Measurements from ENCODE around the gene TRIM68. TPM values are rescaled to one million over a fixed set of nuclear protein-coding genes. Genes with fewer than 3 reads are reported as not detected.

The TRIM68 gene
- total and polyA plus RNA-seq, 8 donors: 4.5 to 32.0 (median 12.1) TPM; not detected in 1

DNA sequence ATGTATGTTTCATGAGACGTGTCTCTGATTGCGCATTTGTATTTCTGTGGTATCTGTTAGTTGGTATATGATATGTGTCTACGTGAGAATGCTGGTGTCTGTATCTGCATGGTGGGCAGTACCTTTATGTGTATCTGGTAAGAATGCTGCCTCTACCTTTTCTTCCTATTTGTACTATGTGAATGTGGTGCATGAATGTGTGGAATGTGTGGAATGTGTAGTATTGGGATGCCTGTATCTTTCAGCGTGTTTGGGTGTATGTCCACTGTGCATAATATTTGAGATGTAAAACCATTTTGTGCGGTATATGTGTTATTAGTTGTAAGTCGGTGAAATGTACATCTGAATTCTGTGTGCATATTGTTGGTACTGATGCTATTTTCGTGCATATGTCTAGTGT lies 33.5 kb upstream of the TRIM68 start:
- H3K9me3 ChIP-seq: no peaks in the 10 kb centered on the region
- H3K36me3 ChIP-seq: no peaks in the 10 kb centered on the region
- H3K4me1 ChIP-seq: peaks cover 0 to 27% (median 7%) of the 10 kb centered on the region in 4 donors
- H3K27ac ChIP-seq: no peak overlapping the region
- H3K27me3 ChIP-seq: peaks cover 0 to 15% (median 0%) of the 10 kb centered on the region in 3 donors
- intact Hi-C loops (cut with DNase I; ENCODE audit: low total_unique reads): no loop called here
- 85 to 94% (median 89%) methylated on average over 7 of the region's 7 CpGs for WGBS, 5 donors
- H3K4me3 ChIP-seq: no peak overlapping the region
- no peak for DNase-seq
- no peak for TF ChIP-seq POLR2A (IDR thresholded peaks at IDR 0.05)
- TF ChIP-seq EP300 (IDR thresholded peaks at IDR 0.05): no peak
- no peak for TF ChIP-seq CTCF (IDR thresholded peaks at IDR 0.05)
- TF ChIP-seq POLR2AphosphoS5 (IDR thresholded peaks at IDR 0.05): no peak

GRCh38 chr11:4639931-4640330 lies 31.9 kb upstream of the TRIM68 start:
- TF ChIP-seq POLR2A (IDR thresholded peaks at IDR 0.05) (no peak), EP300 (IDR thresholded peaks at IDR 0.05) (no peak), POLR2AphosphoS5 (IDR thresholded peaks at IDR 0.05) (no peak), CTCF (IDR thresholded peaks at IDR 0.05) (no peak)
- no peak overlapping the region for H3K4me3 ChIP-seq
- H3K27ac ChIP-seq: no peak overlapping the region
- intact Hi-C loops (cut with DNase I; ENCODE audit: low total_unique reads): loop anchor here (5.0 to 10.0 kb wide), 2 partner anchors 185 to 367 kb away; partner anchors contain the start of gene OR51F2
- no peaks in the 10 kb centered on the region for H3K36me3 ChIP-seq
- H3K9me3 ChIP-seq: no peaks in the 10 kb centered on the region
- no peak for DNase-seq
- peaks cover 0 to 17% (median 7%) of the 10 kb centered on the region in 4 donors for H3K4me1 ChIP-seq
- H3K27me3 ChIP-seq: peaks cover 0 to 15% (median 0%) of the 10 kb centered on the region in 3 donors
- 87 to 95% (median 91%) methylated on average over 6 of the region's 6 CpGs for WGBS, 5 donors

- no peak overlapping the region for H3K27ac ChIP-seq
- H3K4me3 ChIP-seq: no peak overlapping the region
- peaks cover 0 to 9% (median 7%) of the 10 kb centered on the region in 4 donors for H3K4me1 ChIP-seq
- no peak for DNase-seq
- 77 to 90% (median 81%) methylated on average over 3 of the region's 3 CpGs for WGBS, 5 donors
- H3K27me3 ChIP-seq: peaks cover 0 to 6% (median 0%) of the 10 kb centered on the region in 3 donors
- intact Hi-C loops (cut with DNase I; ENCODE audit: low total_unique reads): loop anchor here (5.0 to 10.0 kb wide), 2 partner anchors 187 to 370 kb away; partner anchors contain the start of gene OR51F2
- H3K36me3 ChIP-seq: no peaks in the 10 kb centered on the region
- TF ChIP-seq POLR2AphosphoS5 (IDR thresholded peaks at IDR 0.05) (no peak), EP300 (IDR thresholded peaks at IDR 0.05) (no peak), CTCF (IDR thresholded peaks at IDR 0.05) (no peak), POLR2A (IDR thresholded peaks at IDR 0.05) (no peak)
- H3K9me3 ChIP-seq: no peaks in the 10 kb centered on the region
Observed at GRCh38 chr11:4637662-4638047, 29.6 kb upstream of the TRIM68 start.

GRCh38 chr11:4636962-4637661 lies 29.1 kb upstream of the TRIM68 start, which contains the start of gene OR51D1:
OR51D1 (plus strand) TSS chr11:4637477; CDS start chr11:4639791, 2,314 bp downstream.
- 23 to 34% (median 33%) methylated on average over 16 to 21 of the region's 21 CpGs for WGBS, 5 donors
- Histone ChIP-seq H3K4me3 (peak within 1 kb of the TSS; percentile 7 to 29 (median 20)), H3K36me3 (no peaks in the 10 kb centered on the region), H3K9me3 (no peaks in the 10 kb centered on the region), H3K27ac (no peak within 1 kb of the TSS), H3K4me1 (peaks cover 0 to 9% (median 7%) of the 10 kb centered on the region in 4 donors), H3K27me3 (peaks cover 0 to 6% (median 0%) of the 10 kb centered on the region in 3 donors)
- TF ChIP-seq CTCF (IDR thresholded peaks at IDR 0.05) (peak in 6 of 7 experiments; percentile 22 to 90 (median 86)), POLR2A (IDR thresholded peaks at IDR 0.05) (no peak)
- peak; percentile 79 to 87 for DNase-seq
- intact Hi-C loops (cut with DNase I; ENCODE audit: low total_unique reads): loop anchor here (5.0 to 10.0 kb wide), 2 partner anchors 188 to 370 kb away; partner anchors contain the start of gene OR51F2

Data from stomach (tissue), 9 donors.